Activated T-helper 1 cell treated with anti-CD3 and anti-CD28 coated beads, Interleukin-12 subunit alpha, Interleukin-12 subunit beta, Interleukin-2, Interleukin-4 antibody, amounts not matched to agents 30 ng/mL and 10 ng/mL and 1 ng/mL, durations not matched to agents 14 hours and 24 hours and 36 hours (primary cell): ENCODE data around the gene TEKTIP1. TPM values are rescaled to one million over a fixed set of nuclear protein-coding genes. Genes with fewer than 3 reads are reported as not detected.
"Not testable (repeated sequence)": the region's sequence is repeated elsewhere in the genome, so short reads cannot be mapped to it uniquely, and the experiment has no call there.

Experiments used
- DNase-seq: peaks from one replicate; pipeline ENCODE4 v3.0.0; 2021; ENCODE audit warnings: low spot score
- H3K27ac Mint-ChIP-seq: one replicate; pipeline ENCODE4 v1.8.0; 2021; ENCODE audit warnings: mild to moderate bottlenecking, mixed read lengths
- H3K27me3 Mint-ChIP-seq: one replicate; pipeline ENCODE4 v1.8.0; 2022; ENCODE audit warnings: mild to moderate bottlenecking, moderate library complexity, mixed read lengths; ENCODE audit not compliant: insufficient read depth
- H3K36me3 Mint-ChIP-seq: one replicate; pipeline ENCODE4 v1.8.0; 2021; ENCODE audit warnings: low read depth, mixed read lengths
- H3K4me1 Mint-ChIP-seq: one replicate; pipeline ENCODE4 v1.8.0; 2021; ENCODE audit warnings: low read depth, mixed read lengths
- H3K4me3 Mint-ChIP-seq: one replicate; pipeline ENCODE4 v1.8.0; 2021; ENCODE audit warnings: mild to moderate bottlenecking, moderate library complexity, mixed read lengths
- H3K9me3 Mint-ChIP-seq: one replicate; pipeline ENCODE4 v1.8.0; 2021; ENCODE audit warnings: mixed read lengths
- intact Hi-C: fragments of 100-400 bp; cut with micrococcal nuclease; formaldehyde crosslinking; loops from one replicate; pipeline ENCODE4 v1.15.1; 2024
- total RNA-seq: library from RNA; stranded (reverse); gene quantifications from 2 replicates; pipeline ENCODE4 v1.2.3, GENCODE V29; 2022

Gene TEKTIP1
- total RNA-seq, 1 donor from 2014 or later, result 1.4 TPM

- Mint-ChIP-seq H3K36me3 (peaks cover 14% of the 10 kb centered on the region), H3K27me3 (no peaks in the 10 kb centered on the region), H3K27ac (no peak overlapping the region), H3K4me1 (peaks cover 5% of the 10 kb centered on the region), H3K9me3 (no peaks in the 10 kb centered on the region), H3K4me3 (no peak overlapping the region)
- no peak for DNase-seq
- intact Hi-C loops, result no loop called here
Measured at GRCh38 chr19:3522421-3523360, 16.3 kb upstream of the TEKTIP1 start.

- H3K36me3 Mint-ChIP-seq, result peaks cover 14% of the 10 kb centered on the region
- H3K4me1 Mint-ChIP-seq, result peaks cover 5% of the 10 kb centered on the region
- no peak for DNase-seq
- no peaks in the 10 kb centered on the region for H3K9me3 Mint-ChIP-seq
- no peaks in the 10 kb centered on the region for H3K27me3 Mint-ChIP-seq
- H3K27ac Mint-ChIP-seq, result no peak overlapping the region
- no peak overlapping the region for H3K4me3 Mint-ChIP-seq
- intact Hi-C loops, result no loop called here
Measured at GRCh38 chr19:3523361-3524077, 15.5 kb upstream of the TEKTIP1 start.

- no peak overlapping the region for H3K4me3 Mint-ChIP-seq
- no peaks in the 10 kb centered on the region for H3K27me3 Mint-ChIP-seq
- no peak for DNase-seq
- intact Hi-C loops, result no loop called here
- H3K27ac Mint-ChIP-seq, result no peak overlapping the region
- H3K36me3 Mint-ChIP-seq, result peaks cover 14% of the 10 kb centered on the region
- peaks cover 5% of the 10 kb centered on the region for H3K4me1 Mint-ChIP-seq
- no peaks in the 10 kb centered on the region for H3K9me3 Mint-ChIP-seq
Measured at GRCh38 chr19:3524078-3524842, 14.7 kb upstream of the TEKTIP1 start.

DNA sequence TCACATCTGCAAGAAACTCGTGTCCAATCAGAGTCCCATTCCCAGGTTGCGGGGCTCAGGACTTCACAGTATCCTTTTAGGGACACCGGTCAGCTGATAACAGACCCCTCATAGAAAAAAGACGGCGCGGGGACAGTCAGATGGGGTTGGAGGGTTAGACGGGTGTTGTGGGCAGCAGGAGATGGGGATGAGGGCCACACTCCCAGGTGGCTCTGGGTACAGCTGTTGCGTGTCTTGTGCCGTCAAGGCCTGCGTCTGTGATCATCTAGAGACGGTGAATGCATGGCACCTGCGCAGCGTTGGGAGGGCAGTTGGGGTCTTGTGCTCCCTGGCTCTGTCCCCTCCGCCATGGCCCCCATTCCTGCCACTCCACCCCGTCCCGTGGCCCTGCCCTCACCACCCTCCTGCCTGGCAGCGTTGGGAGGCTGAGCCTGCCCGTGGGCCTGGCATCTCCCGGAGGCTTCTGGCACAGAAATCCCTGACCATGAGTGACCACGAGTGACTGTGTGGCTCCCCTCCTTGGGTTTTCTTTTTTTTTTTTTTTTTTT, 14.0 kb upstream of the TEKTIP1 start:
- intact Hi-C loops, result no loop called here
- Mint-ChIP-seq H3K36me3 (peaks cover 14% of the 10 kb centered on the region), H3K27me3 (no peaks in the 10 kb centered on the region), H3K27ac (no peak overlapping the region), H3K4me1 (peaks cover 5% of the 10 kb centered on the region), H3K9me3 (no peaks in the 10 kb centered on the region), H3K4me3 (no peak overlapping the region)
- DNase-seq, result no peak

DNA sequence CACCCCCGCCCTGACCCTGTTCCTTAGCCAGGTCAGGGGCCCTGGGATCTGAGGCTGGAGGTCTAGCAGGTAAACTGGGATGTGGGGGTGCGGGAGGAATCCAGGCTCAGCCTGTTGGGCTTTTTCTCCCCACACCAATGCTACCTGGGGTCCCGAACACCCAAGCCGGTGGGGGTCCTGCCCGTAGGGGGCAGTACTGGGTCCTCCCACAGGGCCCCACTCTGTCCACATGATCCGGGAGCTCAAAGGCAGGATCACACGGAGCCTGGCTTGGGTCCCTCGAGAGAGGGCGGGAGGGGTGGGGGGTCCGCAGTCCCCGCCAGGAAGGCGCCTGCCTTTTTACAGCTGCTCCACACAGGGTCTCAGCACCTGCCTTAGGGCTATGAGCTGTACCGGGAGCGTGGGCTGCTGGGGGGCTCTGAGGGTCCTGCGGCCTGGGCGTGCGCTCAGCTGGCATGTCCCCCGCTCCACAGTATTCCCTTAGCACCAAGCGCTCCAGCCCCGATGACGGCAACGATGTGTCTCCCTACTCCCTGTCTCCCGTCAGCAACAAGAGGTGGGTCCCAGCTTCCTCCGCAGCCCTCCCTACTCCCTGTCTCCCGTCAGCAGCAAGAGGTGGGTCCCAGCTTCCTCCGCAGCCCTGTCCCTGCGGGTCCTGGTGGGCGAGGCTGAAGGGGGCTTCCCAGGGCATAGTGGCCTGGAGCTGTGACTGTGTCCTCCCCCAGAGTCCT, 12.3 kb upstream of the TEKTIP1 start:
- Mint-ChIP-seq H3K4me3 (no peak overlapping the region), H3K36me3 (peaks cover 14% of the 10 kb centered on the region), H3K27ac (no peak overlapping the region), H3K4me1 (no peaks in the 10 kb centered on the region), H3K9me3 (no peaks in the 10 kb centered on the region), H3K27me3 (no peaks in the 10 kb centered on the region)
- DNase-seq, result no peak
- intact Hi-C loops, result no loop called here

- intact Hi-C loops, result no loop called here
- Mint-ChIP-seq H3K4me3 (no peak overlapping the region), H3K9me3 (no peaks in the 10 kb centered on the region), H3K27ac (no peak overlapping the region), H3K4me1 (no peaks in the 10 kb centered on the region), H3K27me3 (no peaks in the 10 kb centered on the region), H3K36me3 (peaks cover 14% of the 10 kb centered on the region)
- no peak for DNase-seq
Measured at GRCh38 chr19:3527238-3527910, 11.6 kb upstream of the TEKTIP1 start.

GRCh38 chr19:3528080-3528479, 10.9 kb upstream of the TEKTIP1 start:
- H3K4me3 Mint-ChIP-seq, result no peak overlapping the region
- DNase-seq, result no peak
- H3K36me3 Mint-ChIP-seq, result peaks cover 14% of the 10 kb centered on the region
- H3K4me1 Mint-ChIP-seq, result no peaks in the 10 kb centered on the region
- no peaks in the 10 kb centered on the region for H3K9me3 Mint-ChIP-seq
- intact Hi-C loops, result no loop called here
- no peaks in the 10 kb centered on the region for H3K27me3 Mint-ChIP-seq
- no peak overlapping the region for H3K27ac Mint-ChIP-seq

GRCh38 chr19:3528539-3529211, 10.3 kb upstream of the TEKTIP1 start:
- no peaks in the 10 kb centered on the region for H3K9me3 Mint-ChIP-seq
- H3K4me3 Mint-ChIP-seq, result no peak overlapping the region
- H3K36me3 Mint-ChIP-seq, result peaks cover 14% of the 10 kb centered on the region
- DNase-seq, result no peak
- no peaks in the 10 kb centered on the region for H3K27me3 Mint-ChIP-seq
- no peak overlapping the region for H3K27ac Mint-ChIP-seq
- H3K4me1 Mint-ChIP-seq, result no peaks in the 10 kb centered on the region
- intact Hi-C loops, result no loop called here

DNA sequence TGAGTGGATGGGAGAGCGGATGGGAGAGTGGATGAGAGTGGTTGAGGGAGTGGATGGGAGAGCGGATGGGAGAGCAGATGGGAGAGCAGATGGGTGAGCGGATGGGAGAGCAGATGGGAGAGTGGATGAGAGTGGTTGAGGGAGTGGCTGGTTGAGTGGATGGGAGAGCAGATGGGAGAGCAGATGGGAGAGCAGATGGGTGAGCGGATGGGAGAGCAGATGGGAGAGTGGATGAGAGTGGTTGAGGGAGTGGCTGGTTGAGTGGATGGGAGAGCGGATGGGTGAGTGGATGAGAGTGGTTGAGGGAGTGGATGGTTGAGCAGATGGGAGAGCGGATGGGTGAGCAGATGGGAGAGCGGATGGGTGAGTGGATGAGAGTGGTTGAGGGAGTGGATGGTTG, 9.7 kb upstream of the TEKTIP1 start:
- H3K4me3 Mint-ChIP-seq, intact Hi-C loops, DNase-seq, H3K9me3 Mint-ChIP-seq, H3K27ac Mint-ChIP-seq, H3K27me3 Mint-ChIP-seq, H3K4me1 Mint-ChIP-seq: not testable (repeated sequence)
- peaks cover 11% of the 10 kb centered on the region for H3K36me3 Mint-ChIP-seq

DNA sequence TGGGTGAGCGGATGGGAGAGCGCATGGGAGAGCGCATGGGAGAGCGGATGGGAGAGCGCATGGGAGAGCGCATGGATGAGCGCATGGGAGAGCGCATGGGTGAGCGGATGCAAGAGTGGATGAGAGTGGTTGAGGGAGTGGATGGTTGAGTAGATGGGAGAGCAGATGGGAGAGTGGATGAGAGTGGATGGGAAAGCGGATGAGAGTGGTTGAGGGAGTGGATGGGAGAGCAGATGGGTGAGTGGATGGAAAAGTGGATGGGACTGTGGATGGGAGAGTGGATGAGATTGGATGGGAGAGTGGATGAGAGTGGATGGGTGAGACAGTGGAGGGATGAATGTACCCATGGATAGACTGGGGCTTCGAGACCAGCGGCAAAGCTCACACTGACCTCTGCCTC, 8.6 kb upstream of the TEKTIP1 start:
- no peak overlapping the region for H3K4me3 Mint-ChIP-seq

GRCh38 chr19:3531716-3532115, 7.3 kb upstream of the TEKTIP1 start:
- DNase-seq, result no peak
- intact Hi-C loops, result no loop called here
- no peak overlapping the region for H3K27ac Mint-ChIP-seq
- H3K36me3 Mint-ChIP-seq, result peaks cover 15% of the 10 kb centered on the region
- no peaks in the 10 kb centered on the region for H3K9me3 Mint-ChIP-seq
- H3K27me3 Mint-ChIP-seq, result no peaks in the 10 kb centered on the region
- no peaks in the 10 kb centered on the region for H3K4me1 Mint-ChIP-seq
- no peak overlapping the region for H3K4me3 Mint-ChIP-seq

More for the DNA sequence above, 8.6 kb upstream of the TEKTIP1 start:
- Mint-ChIP-seq H3K27ac (no peak overlapping the region), H3K9me3 (no peaks in the 10 kb centered on the region), H3K36me3 (peaks cover 12% of the 10 kb centered on the region), H3K27me3 (no peaks in the 10 kb centered on the region), H3K4me1 (no peaks in the 10 kb centered on the region)
- intact Hi-C loops, result no loop called here
- no peak for DNase-seq
